ENCODE results near the gene B4GALNT3. TPM values are rescaled to one million over a fixed set of nuclear protein-coding genes. Genes with fewer than 3 reads are reported as not detected.

The B4GALNT3 gene
- total and polyA plus RNA-seq, 10 of the 15 experiments (the other 5 are each of a cell fraction or from before 2014, with no cell fraction given) = 0.05 to 4.2 (median 2.7) TPM; not detected in 1

DNA sequence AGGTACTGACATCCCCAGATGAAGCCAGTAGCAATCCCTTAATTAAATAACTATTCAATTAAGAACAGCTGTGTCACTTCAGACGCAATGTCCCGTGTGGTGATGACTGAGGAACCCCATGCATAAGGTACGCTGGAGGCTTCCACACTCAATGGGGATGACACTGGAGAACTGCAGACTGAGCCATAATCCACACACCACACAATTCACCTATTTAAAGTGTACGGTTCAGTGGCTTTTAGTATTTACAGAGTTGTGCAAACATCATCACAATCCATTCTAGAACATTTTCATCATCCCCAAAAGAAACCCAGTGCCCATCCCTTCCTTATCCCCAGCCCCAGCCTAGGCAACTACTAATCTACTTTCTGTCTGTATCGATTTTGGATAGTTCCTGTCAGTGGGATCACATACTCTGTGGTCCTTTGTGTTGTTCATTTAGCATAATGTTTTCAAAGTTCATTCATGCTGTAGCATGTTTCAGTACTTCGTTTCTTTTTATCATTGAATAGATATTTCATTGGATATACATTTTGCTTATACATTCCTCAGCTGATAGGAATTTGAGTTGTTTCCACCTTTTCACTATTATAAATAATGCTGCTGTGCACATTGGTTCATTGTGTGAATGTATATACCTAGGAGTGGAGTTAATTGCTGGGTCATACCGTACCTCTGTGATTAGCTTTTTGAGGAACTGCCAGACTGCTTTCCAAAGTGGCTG lies 142.4 kb downstream of the B4GALNT3 start:
- intact Hi-C loops (cut with micrococcal nuclease; ENCODE audit: unreplicated experiment) (no loop called here), in situ Hi-C loops (cut with MboI) (no loop called here)
- ChIA-PET SMC1A (ENCODE audit: uncharacterized antibody, unreplicated experiment) (interaction anchor here (1.2 kb wide), 1 partner anchor 214 kb away, joined by 3 read pairs; no protein-coding TSS in a partner anchor), POLR2A (no interaction called here), CTCF (interaction anchor here (0.9 to 2.6 kb wide), 2 partner anchors 12 to 149 kb away, joined by 3 to 6 read pairs; no protein-coding TSS in a partner anchor), RAD21 (ENCODE audit: unreplicated experiment) (no interaction called here)
- H3K27ac ChIP-seq (ENCODE audit: control insufficient read depth, insufficient read depth) = no peak overlapping the region
- H3K4me1 ChIP-seq (ENCODE audit: control insufficient read depth, insufficient read depth, low read length) = no peaks in the 10 kb centered on the region
- ATAC-seq = no peak
- FAIRE-seq = no peak
- no peaks in the 10 kb centered on the region for H3K36me3 ChIP-seq (ENCODE audit: control insufficient read depth in 2 of 2, insufficient read depth in 2 of 2, low read length in 1 of 2)
- no peak for DNase-seq (ENCODE audit: low read depth, low spot score)
- no peak overlapping the region for H3K9ac ChIP-seq (ENCODE audit: control insufficient read depth, insufficient read depth, low read length)
- no peaks in the 10 kb centered on the region for H3K27me3 ChIP-seq (replicated peaks in 1 of 2; ENCODE audit: control insufficient read depth in 2 of 2, insufficient read depth in 2 of 2, low read length in 1 of 2)
- H3K79me2 ChIP-seq (ENCODE audit: control insufficient read depth, insufficient read depth, low read length) = no peaks in the 10 kb centered on the region
- no peak overlapping the region for H3K4me3 ChIP-seq
- H4K20me1 ChIP-seq (ENCODE audit: control insufficient read depth, insufficient read depth) = no peaks in the 10 kb centered on the region
- no peak overlapping the region for H2AFZ ChIP-seq (ENCODE audit: control insufficient read depth, low read depth, low read length)
- 90% methylated on average over 7 of the region's 7 CpGs for WGBS (ENCODE audit: insufficient coverage, insufficient replicate concordance, low lambda C conversion rate, missing lambda C conversion rate)
- no peak overlapping the region for H3K4me2 ChIP-seq (ENCODE audit: control insufficient read depth, insufficient read depth)
- no peaks in the 10 kb centered on the region for H3K9me3 ChIP-seq (replicated peaks; ENCODE audit: control insufficient read depth, insufficient read depth, low read length)
- BruUV-seq (replicated peaks) = no TSS peak
- TF ChIP-seq, protein P1, sequence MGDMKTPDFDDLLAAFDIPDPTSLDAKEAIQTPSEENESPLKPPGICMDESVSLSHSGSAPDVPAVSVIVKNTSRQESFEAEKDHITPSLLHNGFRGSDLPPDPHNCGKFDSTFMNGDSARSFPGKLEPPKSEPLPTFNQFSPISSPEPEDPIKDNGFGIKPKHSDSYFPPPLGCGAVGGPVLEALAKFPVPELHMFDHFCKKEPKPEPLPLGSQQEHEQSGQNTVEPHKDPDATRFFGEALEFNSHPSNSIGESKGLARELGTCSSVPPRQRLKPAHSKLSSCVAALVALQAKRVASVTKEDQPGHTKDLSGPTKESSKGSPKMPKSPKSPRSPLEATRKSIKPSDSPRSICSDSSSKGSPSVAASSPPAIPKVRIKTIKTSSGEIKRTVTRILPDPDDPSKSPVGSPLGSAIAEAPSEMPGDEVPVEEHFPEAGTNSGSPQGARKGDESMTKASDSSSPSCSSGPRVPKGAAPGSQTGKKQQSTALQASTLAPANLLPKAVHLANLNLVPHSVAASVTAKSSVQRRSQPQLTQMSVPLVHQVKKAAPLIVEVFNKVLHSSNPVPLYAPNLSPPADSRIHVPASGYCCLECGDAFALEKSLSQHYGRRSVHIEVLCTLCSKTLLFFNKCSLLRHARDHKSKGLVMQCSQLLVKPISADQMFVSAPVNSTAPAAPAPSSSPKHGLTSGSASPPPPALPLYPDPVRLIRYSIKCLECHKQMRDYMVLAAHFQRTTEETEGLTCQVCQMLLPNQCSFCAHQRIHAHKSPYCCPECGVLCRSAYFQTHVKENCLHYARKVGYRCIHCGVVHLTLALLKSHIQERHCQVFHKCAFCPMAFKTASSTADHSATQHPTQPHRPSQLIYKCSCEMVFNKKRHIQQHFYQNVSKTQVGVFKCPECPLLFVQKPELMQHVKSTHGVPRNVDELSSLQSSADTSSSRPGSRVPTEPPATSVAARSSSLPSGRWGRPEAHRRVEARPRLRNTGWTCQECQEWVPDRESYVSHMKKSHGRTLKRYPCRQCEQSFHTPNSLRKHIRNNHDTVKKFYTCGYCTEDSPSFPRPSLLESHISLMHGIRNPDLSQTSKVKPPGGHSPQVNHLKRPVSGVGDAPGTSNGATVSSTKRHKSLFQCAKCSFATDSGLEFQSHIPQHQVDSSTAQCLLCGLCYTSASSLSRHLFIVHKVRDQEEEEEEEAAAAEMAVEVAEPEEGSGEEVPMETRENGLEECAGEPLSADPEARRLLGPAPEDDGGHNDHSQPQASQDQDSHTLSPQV (IDR thresholded peaks at IDR 0.05) = no peak
- TF ChIP-seq BCL11A (IDR thresholded peaks at IDR 0.05; ENCODE audit: low read depth, low read length) (no peak), CEBPB (IDR thresholded peaks at IDR 0.05; ENCODE audit: borderline replicate concordance in 1 of 2, low read depth in 2 of 2, low read length in 2 of 2) (no peak), PBX3 (IDR thresholded peaks at IDR 0.05; ENCODE audit: insufficient replicate concordance, low read depth, low read length) (no peak), MEF2B (IDR thresholded peaks at IDR 0.05; ENCODE audit: partially characterized antibody, poor library complexity, severe bottlenecking) (no peak), MEF2A (IDR thresholded peaks at IDR 0.05; ENCODE audit: insufficient read depth, low read depth, low read length) (no peak), CBFB (IDR thresholded peaks at IDR 0.05; ENCODE audit: low read depth) (no peak), IRF5 (IDR thresholded peaks at IDR 0.05; ENCODE audit: borderline replicate concordance) (no peak), STAT1 (conservative IDR thresholded peaks at IDR 0.05) (no peak), SUZ12 (IDR thresholded peaks at IDR 0.05; ENCODE audit: unreplicated experiment) (no peak), RAD51 (IDR thresholded peaks at IDR 0.05) (no peak), CHD1 (IDR thresholded peaks at IDR 0.05; ENCODE audit: low read depth, low read length) (no peak)
- TF ChIP-seq, protein P2, sequence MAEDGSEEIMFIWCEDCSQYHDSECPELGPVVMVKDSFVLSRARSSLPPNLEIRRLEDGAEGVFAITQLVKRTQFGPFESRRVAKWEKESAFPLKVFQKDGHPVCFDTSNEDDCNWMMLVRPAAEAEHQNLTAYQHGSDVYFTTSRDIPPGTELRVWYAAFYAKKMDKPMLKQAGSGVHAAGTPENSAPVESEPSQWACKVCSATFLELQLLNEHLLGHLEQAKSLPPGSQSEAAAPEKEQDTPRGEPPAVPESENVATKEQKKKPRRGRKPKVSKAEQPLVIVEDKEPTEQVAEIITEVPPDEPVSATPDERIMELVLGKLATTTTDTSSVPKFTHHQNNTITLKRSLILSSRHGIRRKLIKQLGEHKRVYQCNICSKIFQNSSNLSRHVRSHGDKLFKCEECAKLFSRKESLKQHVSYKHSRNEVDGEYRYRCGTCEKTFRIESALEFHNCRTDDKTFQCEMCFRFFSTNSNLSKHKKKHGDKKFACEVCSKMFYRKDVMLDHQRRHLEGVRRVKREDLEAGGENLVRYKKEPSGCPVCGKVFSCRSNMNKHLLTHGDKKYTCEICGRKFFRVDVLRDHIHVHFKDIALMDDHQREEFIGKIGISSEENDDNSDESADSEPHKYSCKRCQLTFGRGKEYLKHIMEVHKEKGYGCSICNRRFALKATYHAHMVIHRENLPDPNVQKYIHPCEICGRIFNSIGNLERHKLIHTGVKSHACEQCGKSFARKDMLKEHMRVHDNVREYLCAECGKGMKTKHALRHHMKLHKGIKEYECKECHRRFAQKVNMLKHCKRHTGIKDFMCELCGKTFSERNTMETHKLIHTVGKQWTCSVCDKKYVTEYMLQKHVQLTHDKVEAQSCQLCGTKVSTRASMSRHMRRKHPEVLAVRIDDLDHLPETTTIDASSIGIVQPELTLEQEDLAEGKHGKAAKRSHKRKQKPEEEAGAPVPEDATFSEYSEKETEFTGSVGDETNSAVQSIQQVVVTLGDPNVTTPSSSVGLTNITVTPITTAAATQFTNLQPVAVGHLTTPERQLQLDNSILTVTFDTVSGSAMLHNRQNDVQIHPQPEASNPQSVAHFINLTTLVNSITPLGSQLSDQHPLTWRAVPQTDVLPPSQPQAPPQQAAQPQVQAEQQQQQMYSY (CRISPR knock-in tag; IDR thresholded peaks at IDR 0.05) = no peak

All from GM12878 (cell line).